A204.1 (cell line): ENCODE measurements around the gene EMX1.

Experiments used
- FAIRE-seq: peaks from 2 replicates; lab custom pipeline; 2012; peaks lifted over from hg19 to GRCh38; lab: Jason Lieb, UNC

EMX1 gene

GRCh38 chr2:72959554-72959953, 42.2 kb downstream of the EMX1 start:
- no peak for FAIRE-seq

GRCh38 chr2:72959995-72960981, 43.0 kb downstream of the EMX1 start:
- no peak for FAIRE-seq

GRCh38 chr2:72961036-72961720, 43.9 kb downstream of the EMX1 start:
- no peak for FAIRE-seq

- FAIRE-seq = no peak
Measured at GRCh38 chr2:72961853-72962468, 44.6 kb downstream of the EMX1 start.

GRCh38 chr2:72962911-72963310, 45.6 kb downstream of the EMX1 start:
- FAIRE-seq = no peak

GRCh38 chr2:72963423-72964145, 46.3 kb downstream of the EMX1 start:
- no peak for FAIRE-seq

GRCh38 chr2:72964146-72964525, 46.8 kb downstream of the EMX1 start:
- FAIRE-seq = no peak

- no peak for FAIRE-seq
Measured at GRCh38 chr2:72965016-72965415, 47.7 kb downstream of the EMX1 start.

- no peak for FAIRE-seq
Measured at GRCh38 chr2:72965770-72966450, 48.6 kb downstream of the EMX1 start.

GRCh38 chr2:72968286-72968685, 51.0 kb downstream of the EMX1 start:
- no peak for FAIRE-seq

GRCh38 chr2:72969706-72970105, 52.4 kb downstream of the EMX1 start:
- no peak for FAIRE-seq

GRCh38 chr2:72971036-72971435, 53.7 kb downstream of the EMX1 start:
- FAIRE-seq = no peak

- no peak for FAIRE-seq
Measured at GRCh38 chr2:72972352-72973136, 55.2 kb downstream of the EMX1 start.

- no peak for FAIRE-seq
Measured at GRCh38 chr2:72973137-72973535, 55.8 kb downstream of the EMX1 start.

- FAIRE-seq = no peak
Measured at GRCh38 chr2:72973566-72974435, 56.5 kb downstream of the EMX1 start.

- no peak for FAIRE-seq
Measured at GRCh38 chr2:72974436-72974754, 57.1 kb downstream of the EMX1 start.

GRCh38 chr2:72975017-72975416, 57.7 kb downstream of the EMX1 start:
- no peak for FAIRE-seq

GRCh38 chr2:72979896-72980295, 62.6 kb downstream of the EMX1 start:
- FAIRE-seq = no peak

GRCh38 chr2:72980535-72981217, 63.4 kb downstream of the EMX1 start:
- FAIRE-seq = no peak

GRCh38 chr2:72981536-72981935, 64.2 kb downstream of the EMX1 start:
- FAIRE-seq = no peak
